ENCODE measurements around the gene ALDH16A1.
A peak's percentile ranks its signal among the peaks of the same experiment; 100 is the strongest.
"Not testable (repeated sequence)": the region's sequence is repeated elsewhere in the genome, so short reads cannot be mapped to it uniquely, and the experiment has no call there.

The ALDH16A1 gene

DNA sequence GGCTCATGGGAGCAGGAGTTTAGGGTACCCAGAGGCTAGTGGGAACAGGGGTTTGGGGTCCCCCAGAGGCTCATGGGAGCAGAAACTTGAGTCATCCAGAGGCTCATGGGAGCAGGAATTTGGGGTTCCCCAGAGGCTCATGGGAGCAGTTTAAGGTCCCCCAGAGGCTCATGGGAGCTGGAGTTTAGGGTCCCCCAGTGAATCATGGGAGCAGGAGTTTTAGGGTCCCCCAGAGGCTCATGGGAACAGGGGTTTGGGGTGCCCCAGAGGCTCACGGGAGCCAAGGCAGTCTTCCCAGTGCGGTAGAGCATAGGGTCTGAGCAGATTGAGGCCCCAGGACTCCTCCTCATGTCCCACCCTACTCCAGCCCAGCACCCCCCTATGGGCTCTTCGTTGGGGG, 12.3 kb downstream of the ALDH16A1 start:
- no peak for DNase-seq

DNA sequence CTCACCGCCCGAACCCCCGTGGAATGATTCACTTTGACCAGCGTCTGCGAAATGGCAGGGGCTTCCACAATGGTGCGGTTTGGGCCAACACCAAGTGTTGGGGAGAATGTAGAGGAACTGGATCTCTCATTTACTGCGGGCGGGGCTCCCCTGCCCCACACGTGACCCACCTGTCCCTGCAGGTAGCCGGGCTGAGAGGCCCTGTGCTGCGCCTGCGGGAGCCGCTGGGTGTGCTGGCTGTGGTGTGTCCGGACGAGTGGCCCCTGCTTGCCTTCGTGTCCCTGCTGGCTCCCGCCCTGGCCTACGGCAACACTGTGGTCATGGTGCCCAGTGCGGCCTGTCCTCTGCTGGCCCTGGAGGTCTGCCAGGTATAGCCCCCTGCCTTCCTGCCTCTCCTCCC, 15.2 kb downstream of the ALDH16A1 start:
- DNase-seq = no peak

DNA sequence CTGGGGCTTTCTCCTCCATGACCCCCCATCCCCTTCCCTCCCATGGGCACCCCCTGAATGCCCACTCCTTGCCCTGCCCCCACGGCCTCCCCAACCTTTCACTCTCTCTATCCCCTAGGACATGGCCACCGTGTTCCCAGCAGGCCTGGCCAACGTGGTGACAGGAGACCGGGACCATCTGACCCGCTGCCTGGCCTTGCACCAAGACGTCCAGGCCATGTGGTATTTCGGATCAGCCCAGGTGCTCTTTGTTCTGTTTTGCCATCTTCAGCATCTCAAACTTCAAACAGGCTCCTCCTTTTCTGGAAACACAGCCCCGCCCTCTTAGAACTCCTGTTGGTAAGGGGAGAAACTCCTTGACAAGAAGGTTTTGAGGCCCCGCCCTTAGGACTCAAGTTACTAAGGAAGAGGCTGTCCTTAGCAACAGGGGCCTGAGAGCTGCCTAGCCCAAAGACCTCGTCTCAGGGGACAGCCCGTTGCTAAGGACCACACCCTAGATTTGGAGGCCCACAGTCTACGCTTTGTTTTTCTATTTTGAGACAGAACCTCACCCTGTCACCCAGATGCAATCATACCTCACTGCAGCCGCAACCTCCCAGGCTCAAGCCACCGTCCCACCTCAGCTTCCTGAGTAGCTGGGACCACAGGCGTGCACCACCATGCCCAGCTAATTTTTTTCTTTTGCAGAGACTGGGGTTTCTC, 15.9 kb downstream of the ALDH16A1 start:
- no peak for DNase-seq

DNA sequence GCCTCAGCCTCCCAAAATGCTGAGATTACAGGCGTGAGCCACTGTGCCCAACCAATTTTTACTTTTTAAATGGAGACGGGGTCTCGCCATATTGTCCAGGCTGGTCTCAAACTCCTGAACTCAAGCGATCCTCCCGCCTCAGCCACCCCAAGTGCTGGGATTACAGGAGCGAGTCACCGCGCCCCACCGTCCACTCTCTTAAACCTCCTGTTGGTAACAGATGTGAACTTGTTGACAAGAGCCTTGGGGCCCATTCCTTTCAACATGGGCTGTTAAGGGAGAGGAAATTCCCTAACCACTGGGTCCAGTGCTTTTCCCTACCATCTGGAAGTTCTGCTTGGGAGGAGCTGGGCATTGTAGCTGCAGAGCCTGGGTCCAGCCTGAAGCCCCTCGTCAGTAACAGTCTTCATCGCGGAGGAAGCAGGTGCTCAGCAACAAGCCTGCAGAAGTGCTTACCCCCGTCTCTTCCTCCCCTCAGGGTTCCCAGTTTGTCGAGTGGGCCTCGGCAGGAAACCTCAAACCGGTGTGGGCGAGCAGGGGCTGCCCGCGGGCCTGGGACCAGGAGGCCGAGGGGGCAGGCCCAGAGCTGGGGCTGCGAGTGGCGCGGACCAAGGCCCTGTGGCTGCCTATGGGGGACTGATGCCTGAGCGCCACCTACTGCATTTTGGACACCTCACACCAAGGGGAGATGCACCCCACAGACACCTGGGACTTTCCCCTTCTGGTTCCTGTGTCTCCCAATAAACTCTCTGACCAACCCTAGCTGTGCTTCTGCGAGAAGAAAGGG, 17.0 kb downstream of the ALDH16A1 start:
- DNase-seq = no peak

DNA sequence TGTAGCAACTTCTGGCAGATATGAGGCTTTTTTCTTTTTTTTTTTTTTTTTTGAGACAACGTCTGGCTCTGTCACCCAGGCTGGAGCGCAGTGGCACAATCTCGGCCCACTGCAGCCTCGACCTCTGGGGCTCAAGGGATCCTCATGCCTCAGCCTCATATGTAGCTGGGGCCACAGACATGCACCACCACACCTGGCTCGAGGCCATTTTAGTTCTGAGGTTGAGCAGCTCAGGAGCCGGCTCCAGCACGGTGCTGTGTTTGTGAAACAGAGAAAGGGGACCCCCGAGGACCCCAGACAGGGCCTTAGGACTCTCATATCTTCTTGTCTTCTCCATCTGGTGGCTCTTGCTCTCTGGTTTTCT, 17.6 kb downstream of the ALDH16A1 start:
- DNase-seq = no peak

DNA sequence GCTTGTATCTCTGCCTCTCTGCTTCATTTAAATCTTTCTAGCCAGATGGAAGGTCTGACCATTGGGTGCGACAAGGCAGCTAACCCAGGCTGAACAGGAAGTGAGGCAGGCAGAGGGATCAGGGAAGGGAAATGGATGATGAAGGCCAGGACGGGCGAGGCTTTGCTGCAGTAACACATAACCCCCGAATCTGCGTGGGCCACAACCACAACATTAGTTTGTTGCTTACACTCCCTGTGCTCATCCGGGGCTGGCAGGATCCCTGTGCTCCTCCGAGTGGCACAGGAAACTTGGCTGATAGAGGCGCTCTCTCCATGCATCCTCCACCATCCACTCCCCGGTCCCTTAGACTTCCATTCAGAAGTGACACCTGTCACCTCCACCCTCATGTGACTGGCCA, 19.9 kb downstream of the ALDH16A1 start:
- no peak for DNase-seq

DNA sequence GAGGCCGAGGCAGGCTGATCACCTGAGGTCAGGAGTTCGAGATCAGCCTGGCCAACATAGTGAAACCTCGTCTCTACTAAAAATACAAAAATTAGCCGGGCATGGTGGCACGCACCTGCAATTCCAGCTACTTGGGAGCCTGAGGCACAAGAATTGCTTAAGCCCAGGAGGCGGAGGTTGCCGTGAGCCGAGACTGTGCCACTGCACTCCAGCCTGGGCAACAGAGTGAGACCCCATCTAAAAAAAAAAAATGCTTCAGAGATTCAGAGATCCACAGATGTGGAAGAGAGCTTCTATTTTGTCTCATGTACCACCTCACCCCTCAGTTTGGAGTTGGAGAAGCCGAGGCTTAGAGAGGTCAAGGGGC, 20.5 kb downstream of the ALDH16A1 start:
- DNase-seq = not testable (repeated sequence)

DNA sequence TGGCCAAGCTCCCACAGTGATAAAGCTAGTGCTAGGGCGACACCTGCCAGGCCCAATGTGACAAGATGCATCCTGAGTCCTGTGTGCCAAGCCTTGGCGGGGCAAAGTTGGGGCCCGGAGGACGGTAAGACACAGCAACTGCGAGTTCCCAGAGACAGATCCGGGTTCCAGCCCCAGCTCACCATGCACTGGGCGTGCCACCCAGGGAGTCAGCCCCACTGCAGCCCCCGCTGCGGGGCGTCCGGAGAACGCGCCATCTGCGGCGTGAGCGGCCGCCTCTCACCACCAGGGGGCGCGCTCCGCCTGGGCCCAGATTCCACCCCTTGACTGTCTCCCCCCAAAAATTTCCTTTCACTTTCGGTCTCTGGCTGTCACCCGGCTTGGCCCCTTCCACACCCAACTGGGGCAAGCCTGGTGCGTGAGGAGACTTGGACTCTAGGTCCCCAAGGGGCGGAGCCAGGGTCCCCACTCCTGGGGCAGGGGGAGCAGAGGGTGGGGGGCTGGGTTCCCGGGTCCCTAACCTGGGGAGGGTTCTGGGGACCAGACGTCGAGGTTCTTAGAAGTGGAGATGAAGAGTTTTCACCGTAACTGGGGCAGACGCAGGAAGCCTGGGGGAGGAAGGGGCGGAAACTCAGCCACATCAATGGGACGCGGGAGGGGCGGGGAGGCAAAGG, 21.0 kb downstream of the ALDH16A1 start, which contains the start of gene FLT3LG:
TSS of gene FLT3LG (plus strand) at position 348 of the 674 bp plus-strand sequence. CDS start 425 bp downstream, outside the sequence.
- DNase-seq = peak; percentile 72

DNA sequence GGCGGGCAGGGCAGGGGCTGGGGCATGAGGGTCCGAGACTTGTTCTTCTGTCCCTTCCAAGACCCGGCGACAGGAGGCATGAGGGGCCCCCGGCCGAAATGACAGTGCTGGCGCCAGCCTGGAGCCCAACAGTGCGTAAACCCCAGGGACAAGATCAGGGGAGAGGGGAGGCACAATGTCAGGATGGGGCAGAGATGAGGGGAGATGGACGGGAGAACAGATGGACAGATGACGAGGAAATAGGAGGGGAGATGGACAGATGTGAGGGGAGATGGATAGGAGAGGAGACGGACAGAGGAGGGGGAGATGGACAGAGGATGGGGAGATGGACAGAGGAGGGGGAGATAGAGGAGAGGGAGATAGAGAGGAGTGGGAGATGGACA, 21.5 kb downstream of the ALDH16A1 start:
- no peak for DNase-seq

DNA sequence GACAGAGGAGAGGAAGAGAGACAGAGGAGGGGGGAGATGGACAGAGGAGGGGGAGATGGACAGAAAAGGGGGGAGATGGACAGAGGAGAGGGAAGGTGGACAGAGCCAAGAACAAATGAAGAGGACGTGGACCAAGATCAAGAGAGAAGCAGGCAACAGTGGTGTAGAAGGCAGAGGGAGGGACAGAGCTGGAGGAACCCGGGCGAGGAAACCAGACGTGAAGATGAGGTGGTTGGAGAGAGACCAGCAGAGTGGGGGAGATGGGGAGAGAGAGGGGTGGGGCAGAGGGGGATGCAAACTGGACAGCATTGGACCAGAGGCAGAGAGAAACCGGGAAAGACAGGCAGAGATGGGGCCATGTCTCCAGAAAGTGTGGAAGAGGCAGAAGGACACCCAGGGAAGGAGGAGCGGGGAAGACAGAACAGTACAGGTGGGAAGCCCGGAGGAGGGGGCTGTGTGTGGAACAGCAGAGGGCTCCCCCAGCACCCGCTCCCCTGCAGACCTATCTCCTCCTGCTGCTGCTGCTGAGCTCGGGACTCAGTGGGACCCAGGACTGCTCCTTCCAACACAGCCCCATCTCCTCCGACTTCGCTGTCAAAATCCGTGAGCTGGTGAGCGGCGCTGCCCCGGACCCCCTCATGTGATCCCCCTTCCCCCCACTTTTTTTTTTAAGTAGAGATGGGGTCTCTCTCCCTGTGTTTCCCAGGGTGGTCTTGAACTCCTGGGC, 22.3 kb downstream of the ALDH16A1 start:
- DNase-seq = no peak

DNA sequence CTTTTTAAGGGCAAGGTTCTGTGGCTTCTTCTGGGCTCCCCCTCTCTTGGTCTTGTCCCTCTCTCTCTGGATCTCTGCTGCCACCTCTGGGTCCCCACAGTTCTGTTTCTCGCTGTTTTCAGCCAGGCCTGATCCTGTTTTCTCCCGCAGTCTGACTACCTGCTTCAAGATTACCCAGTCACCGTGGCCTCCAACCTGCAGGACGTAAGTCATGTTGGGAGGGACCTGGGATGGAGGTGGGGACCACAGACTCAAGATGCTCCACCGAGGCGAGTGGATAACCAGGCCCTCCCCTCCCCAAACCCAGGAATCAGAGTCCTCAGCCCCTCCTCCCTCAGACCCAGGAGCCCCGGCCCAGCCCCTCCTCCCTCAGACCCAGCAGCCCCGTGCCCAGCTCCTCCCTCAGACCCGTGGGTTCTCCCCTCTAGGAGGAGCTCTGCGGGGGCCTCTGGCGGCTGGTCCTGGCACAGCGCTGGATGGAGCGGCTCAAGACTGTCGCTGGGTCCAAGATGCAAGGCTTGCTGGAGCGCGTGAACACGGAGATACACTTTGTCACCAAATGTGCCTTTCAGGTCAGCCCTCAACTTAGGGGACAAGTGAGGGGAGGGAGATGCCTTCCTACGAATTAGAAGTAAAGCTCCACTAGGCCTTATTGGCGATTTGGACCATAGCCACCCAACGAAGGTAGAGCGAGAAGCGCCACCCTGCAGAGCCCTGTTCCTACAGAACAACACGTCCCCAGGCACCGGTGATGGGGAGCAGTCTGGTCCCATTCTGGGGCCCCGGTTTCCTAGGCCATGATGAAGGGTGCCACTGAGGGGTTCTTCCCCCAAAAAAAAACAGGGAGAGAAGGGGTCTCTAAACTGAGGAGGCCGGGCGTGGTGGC, 23.2 kb downstream of the ALDH16A1 start:
- peak; percentile 41 for DNase-seq

DNA sequence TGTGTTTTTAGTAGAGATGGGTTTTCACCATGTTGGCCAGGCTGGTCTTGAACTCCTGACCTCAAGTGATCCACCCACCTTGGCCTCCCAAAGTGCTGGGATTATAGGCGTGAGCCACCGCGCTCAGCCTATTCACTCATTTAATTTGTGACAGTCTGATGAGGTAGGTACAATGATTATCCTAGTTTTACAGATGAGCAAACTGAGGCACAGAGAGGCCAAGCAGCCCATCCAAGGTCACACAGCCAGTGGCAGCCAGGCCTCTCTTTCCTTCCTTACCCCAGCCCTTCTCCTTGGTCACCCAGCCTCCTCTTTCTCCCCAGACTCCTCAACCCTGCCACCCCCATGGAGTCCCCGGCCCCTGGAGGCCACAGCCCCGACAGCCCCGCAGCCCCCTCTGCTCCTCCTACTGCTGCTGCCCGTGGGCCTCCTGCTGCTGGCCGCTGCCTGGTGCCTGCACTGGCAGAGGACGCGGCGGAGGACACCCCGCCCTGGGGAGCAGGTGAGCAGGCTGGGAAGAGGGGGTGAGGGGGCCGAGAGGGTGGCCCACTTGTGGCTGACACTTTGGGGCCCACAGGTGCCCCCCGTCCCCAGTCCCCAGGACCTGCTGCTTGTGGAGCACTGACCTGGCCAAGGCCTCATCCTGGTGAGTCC, 27.1 kb downstream of the ALDH16A1 start:
- no peak for DNase-seq

DNA sequence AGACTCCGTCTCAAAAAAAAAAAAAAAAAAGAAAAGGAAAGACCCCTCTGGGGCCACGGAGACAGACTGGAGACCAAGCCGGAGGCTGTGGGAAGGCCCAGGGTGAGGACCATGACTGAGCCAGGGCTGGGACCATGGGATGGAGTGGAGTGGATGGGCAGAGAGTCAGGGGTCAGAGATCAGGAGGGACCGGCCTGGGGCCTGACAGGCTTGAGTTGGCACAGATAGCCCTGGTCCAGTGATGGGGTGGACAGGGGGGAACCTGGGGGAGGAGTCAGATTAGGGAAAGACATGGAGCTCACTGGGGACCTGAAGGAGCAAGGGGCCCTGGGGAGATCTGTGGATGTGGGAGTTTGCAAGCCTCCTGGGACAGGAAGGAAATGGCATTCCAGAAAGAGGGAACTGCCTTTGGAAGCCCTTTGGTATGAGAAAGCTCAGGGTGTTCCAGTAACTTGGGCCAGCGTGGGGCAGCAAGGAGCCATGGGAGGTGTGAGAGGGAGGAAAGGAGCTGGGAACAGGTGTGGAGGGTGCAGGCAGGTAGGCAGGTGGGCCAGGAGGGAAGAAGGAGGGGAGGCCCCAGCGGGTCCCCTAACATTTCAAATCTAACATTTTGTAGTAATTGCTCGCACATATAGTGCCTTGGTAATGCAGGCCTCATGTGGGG, 28.1 kb downstream of the ALDH16A1 start:
- no peak for DNase-seq

DNA sequence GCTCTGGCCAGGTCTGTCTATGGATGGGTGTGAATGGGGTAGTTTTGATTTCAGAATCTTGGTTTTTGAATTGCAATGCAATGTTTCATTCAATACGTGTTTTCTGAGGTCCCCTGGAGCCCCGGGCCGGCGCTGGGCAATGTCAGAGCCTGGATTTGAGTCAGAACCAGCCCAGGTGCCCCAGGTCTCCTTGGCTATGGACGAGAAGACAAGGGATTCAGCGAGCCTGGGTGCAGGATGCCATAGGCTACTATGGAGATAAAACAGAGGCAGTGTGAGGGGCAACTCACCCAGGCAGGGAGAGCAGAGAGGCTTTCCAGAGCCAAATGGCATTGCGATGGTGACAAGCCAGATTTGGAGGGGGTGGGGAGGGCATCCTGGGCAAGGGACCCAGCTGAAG, 33.2 kb downstream of the ALDH16A1 start:
- no peak for DNase-seq

DNA sequence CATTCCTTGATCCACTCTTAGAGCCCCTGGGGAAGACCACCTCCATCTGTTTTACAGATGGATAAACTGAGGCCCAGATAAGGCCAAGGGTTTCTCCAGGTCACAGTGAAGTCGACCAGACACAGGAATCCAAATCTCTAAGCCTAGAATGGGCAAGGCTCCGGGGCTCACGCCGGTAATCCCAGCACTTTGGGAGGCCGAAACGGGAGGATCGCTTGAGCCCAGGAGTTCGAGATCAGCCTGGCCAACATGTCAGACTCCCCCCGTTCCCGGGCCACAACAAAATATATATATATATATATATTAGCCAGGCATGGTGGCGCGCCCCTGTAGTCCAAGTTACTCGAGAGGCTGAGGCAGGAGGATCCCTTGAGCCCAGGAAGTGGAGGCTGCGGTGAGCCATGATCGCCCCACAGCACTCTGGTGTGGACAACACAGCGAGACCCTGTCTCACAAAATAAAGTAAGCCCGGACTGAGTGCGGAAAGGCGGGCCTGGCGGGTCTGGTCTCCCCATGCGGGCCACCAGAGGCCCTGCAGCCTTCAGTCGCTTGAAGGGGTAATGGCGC, 33.8 kb downstream of the ALDH16A1 start:
- no peak for DNase-seq

DNA sequence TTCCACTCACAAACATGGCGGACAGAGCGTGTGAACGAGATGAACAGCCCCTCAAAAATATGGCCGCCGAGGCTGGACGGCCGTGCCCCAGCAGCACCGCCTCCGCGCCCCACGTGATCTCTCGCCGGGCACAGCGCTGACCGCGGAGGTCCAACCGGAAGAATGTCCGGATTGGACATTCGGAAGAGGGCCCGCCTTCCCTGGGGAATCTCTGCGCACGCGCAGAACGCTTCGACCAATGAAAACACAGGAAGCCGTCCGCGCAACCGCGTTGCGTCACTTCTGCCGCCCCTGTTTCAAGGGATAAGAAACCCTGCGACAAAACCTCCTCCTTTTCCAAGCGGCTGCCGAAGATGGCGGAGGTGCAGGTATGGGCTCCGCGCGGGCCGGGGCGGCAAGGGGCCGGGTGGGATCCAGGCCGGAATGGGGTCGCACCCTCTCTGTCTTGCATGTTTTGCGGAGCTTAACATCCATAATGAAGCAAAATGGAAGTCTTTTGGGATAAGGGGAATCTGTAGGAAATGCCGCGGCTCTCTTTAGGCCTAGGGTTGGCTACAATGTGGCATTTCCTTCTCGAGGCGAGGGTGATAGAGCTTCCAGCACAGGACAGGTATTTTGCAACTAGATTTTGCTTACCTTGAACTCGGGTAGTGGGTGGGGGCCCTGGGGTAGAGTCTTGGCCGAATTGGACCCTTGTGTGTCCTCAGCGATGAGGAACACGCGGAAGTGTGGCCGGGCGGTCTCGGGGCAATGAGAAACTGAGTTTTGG, 34.4 kb downstream of the ALDH16A1 start, which contains the start of gene RPL13A:
TSS of gene RPL13A (plus strand) at position 332 of the 769 bp plus-strand sequence. CDS start at position 354, 22 bp downstream.
- peak; percentile 99 for DNase-seq

DNA sequence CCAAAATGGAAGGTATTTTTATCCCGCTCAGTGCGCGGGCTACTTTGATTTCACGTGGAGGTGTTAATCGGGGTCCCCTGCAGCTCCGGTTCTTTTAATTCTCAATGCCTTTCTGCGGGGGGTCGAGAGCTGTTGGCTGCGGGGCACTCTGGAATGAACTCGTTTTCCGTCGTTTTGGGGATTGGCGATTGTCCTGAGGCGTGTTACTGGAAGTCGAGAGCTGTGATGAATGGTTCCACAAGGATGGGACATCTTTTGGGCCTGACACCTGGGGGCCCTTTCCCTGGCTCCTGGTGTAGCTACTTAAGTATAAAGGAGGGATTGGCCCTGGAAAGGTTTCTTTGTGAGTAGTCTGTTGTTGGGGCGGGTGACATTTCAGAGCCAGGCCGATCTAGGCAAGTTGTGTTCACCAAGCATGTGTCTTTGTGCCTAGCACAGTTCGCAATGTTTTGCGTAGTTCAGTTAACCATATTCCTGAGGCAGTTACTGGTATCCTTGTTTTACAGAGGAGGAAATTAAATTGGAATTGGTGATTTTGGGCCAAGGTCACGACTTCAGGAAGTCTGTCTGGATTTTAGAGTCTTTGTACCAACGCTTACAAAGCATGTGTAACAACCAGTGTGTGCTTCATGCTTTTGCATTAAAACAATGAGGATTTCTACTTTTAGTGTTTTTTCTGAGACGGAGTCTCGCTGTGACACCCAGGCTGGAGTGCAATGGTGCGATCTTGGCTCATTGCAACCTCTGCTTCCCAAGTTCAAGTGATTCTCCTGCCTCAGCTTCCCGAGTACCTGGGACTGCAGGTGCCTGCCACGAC, 35.2 kb downstream of the ALDH16A1 start:
- no peak for DNase-seq

DNA sequence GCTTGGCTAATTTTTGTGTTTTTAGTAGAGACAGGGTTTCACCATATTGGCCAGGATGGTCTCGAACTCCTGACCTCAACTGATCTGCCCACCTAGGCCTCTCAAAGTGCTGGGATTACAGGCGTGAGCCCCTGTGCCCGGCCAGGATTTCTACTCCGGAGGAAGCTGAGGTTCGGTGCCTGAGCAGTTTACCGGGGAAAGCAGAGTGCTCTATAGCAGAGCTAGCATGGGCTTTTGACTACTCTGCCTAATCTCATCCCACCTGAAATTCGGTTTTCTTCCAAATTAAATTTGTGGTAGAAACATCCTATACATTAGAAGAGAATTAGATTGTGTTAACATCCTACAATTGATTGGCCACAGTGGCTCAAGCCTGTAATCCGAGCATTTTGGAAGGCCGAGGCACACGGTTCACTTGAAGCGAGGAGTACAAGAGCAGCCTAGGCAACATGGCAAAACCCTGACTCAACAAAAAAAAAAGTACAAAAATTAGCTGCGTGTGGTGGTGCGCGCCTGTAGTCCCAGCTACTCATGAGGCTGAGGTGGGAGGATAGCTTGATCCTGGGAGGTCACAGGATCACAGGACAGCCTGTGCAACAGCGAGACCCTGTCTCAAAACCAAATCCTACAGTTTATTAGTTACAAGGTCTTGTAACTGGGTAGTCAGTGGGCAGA, 36.0 kb downstream of the ALDH16A1 start:
- no peak for DNase-seq
